Nephron progenitor cell (in vitro differentiated cells): ENCODE results near the gene WRNIP1.
A peak's percentile ranks its signal among the peaks of the same experiment; 100 is the strongest.

Source experiments
- DNase-seq: peaks from one replicate; pipeline ENCODE4 v3.0.0; 2021
- H3K27ac Mint-ChIP-seq: 2 replicates; pipeline ENCODE4 v1.8.0; 2021; ENCODE audit warnings: mild to moderate bottlenecking, moderate library complexity, mixed read lengths
- H3K27me3 Mint-ChIP-seq: 2 replicates; pipeline ENCODE4 v1.8.0; 2021; ENCODE audit warnings: mild to moderate bottlenecking, low read depth, mixed read lengths; ENCODE audit not compliant: poor library complexity
- H3K36me3 Mint-ChIP-seq: 2 replicates; pipeline ENCODE4 v1.8.0; 2021; ENCODE audit warnings: low read depth, mixed read lengths
- H3K4me1 Mint-ChIP-seq: 2 replicates; pipeline ENCODE4 v1.8.0; 2021; ENCODE audit warnings: mixed read lengths
- H3K4me3 Mint-ChIP-seq: 2 replicates; pipeline ENCODE4 v1.8.0; 2021; ENCODE audit warnings: mild to moderate bottlenecking, moderate library complexity, mixed read lengths
- H3K9me3 Mint-ChIP-seq: 2 replicates; pipeline ENCODE4 v1.8.0; 2021; ENCODE audit warnings: mild to moderate bottlenecking, moderate library complexity, mixed read lengths
- TF ChIP-seq, protein P1 (sequence below): fragments of 200-600 bp; sonication (generic); IDR thresholded peaks from 2 replicates; pipeline ENCODE4 v1.5.0; 2021; ENCODE audit warnings: antibody characterized with exemption

WRNIP1 gene

DNA sequence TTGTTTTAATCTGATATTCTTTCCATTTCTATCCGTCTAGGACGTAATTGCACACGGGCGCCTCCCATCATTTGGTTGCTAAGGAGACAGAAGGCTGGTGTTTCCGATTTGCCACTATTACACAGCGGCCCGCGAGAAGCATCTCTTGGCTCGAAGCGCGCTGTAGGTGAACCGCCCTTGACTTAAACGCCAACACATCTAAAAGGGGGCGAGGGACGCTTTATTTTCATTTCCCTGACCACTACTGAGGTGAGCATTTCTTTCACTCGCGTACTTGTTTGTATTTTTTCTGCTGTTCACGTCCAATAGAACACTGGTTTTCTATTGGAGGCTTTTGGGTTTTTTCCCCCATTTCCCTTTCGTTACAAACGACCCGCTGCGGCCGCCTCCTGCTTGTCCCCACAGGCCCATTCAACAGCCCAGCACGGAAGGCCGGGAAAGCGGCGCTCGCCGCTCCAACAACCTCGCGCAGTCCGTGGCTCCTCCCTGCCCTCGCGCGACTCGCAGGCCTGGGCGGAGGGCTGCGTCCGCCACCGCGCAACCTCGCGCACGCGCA is 505 bp upstream of the WRNIP1 start:
- Mint-ChIP-seq H3K9me3 (peaks cover 9% of the 10 kb centered on the region), H3K36me3 (peaks cover 7% of the 10 kb centered on the region), H3K27me3 (no peaks in the 10 kb centered on the region), H3K4me1 (peaks cover 40% of the 10 kb centered on the region), H3K27ac (peak overlapping the region; percentile 99), H3K4me3 (peak overlapping the region; percentile 85)
- no peak for DNase-seq
- TF ChIP-seq, protein P1, sequence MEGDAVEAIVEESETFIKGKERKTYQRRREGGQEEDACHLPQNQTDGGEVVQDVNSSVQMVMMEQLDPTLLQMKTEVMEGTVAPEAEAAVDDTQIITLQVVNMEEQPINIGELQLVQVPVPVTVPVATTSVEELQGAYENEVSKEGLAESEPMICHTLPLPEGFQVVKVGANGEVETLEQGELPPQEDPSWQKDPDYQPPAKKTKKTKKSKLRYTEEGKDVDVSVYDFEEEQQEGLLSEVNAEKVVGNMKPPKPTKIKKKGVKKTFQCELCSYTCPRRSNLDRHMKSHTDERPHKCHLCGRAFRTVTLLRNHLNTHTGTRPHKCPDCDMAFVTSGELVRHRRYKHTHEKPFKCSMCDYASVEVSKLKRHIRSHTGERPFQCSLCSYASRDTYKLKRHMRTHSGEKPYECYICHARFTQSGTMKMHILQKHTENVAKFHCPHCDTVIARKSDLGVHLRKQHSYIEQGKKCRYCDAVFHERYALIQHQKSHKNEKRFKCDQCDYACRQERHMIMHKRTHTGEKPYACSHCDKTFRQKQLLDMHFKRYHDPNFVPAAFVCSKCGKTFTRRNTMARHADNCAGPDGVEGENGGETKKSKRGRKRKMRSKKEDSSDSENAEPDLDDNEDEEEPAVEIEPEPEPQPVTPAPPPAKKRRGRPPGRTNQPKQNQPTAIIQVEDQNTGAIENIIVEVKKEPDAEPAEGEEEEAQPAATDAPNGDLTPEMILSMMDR = no peak

GRCh38 chr6:2765896-2766766 is 938 bp downstream of the WRNIP1 start:
- H3K27me3 Mint-ChIP-seq = no peaks in the 10 kb centered on the region
- H3K36me3 Mint-ChIP-seq = peaks cover 20% of the 10 kb centered on the region
- H3K4me1 Mint-ChIP-seq = peaks cover 53% of the 10 kb centered on the region
- peaks cover 9% of the 10 kb centered on the region for H3K9me3 Mint-ChIP-seq
- peak overlapping the region; percentile 61 for H3K27ac Mint-ChIP-seq
- peak overlapping the region; percentile 82 for H3K4me3 Mint-ChIP-seq
- DNase-seq = peak; percentile 71
- TF ChIP-seq, protein P1 = no peak

DNA sequence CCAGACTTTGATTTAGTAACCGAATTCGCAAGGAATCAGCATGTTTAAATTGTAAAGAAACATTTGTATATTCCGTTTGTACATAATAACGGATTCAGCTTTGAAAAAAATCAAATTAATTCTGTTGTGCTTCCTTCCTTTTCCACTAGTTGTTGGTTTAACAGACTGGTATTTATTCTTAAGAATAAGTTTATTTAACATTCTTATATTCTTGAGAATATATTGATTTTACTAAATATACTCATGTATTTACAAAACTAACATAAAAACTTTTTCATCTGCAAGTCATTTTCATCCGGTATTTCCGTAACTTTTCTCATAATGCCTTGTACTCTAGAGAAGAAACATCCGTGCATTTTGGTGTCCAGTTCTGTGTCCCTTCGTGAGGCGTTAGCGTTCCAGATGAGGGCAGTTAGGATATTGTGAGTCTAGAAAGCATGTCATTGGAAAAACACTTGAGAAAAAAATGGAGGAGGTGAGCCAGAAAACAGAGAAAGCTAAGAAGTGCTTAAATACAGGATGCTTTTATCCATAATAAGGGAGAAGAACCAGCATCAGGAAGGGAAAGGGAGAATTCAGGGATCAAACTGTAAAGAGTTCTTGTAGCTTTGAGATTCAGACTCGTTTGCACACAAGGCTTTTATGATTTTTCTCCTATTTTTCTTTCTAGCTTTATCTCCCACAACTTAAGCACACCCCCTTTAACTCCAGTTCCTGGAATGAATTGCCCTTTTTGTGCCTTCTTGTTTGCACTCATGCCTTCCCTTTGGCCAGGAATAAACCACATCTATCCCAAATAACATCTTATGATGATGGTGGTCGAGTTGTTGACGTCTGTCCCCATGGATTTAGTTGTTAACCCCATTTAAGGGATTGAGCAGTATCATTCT is 1.8 kb downstream of the WRNIP1 start:
- H3K27me3 Mint-ChIP-seq = no peaks in the 10 kb centered on the region
- TF ChIP-seq, protein P1 = no peak
- no peak overlapping the region for H3K27ac Mint-ChIP-seq
- peak overlapping the region; percentile 82 for H3K4me3 Mint-ChIP-seq
- peaks cover 55% of the 10 kb centered on the region for H3K4me1 Mint-ChIP-seq
- H3K9me3 Mint-ChIP-seq = peaks cover 9% of the 10 kb centered on the region
- no peak for DNase-seq
- H3K36me3 Mint-ChIP-seq = peaks cover 26% of the 10 kb centered on the region

- TF ChIP-seq, protein P1 = no peak
- peak overlapping the region; percentile 82 for H3K4me3 Mint-ChIP-seq
- peaks cover 30% of the 10 kb centered on the region for H3K36me3 Mint-ChIP-seq
- H3K27ac Mint-ChIP-seq = no peak overlapping the region
- DNase-seq = no peak
- H3K9me3 Mint-ChIP-seq = peaks cover 4% of the 10 kb centered on the region
- no peaks in the 10 kb centered on the region for H3K27me3 Mint-ChIP-seq
- peaks cover 55% of the 10 kb centered on the region for H3K4me1 Mint-ChIP-seq
These were observed 2.7 kb downstream of the WRNIP1 start for GRCh38 chr6:2767657-2768524.

GRCh38 chr6:2768696-2769095 is 3.5 kb downstream of the WRNIP1 start:
- DNase-seq = no peak
- Mint-ChIP-seq H3K9me3 (peaks cover 4% of the 10 kb centered on the region), H3K4me1 (peaks cover 55% of the 10 kb centered on the region), H3K4me3 (peak overlapping the region; percentile 82), H3K36me3 (peaks cover 38% of the 10 kb centered on the region), H3K27ac (no peak overlapping the region), H3K27me3 (no peaks in the 10 kb centered on the region)
- TF ChIP-seq, protein P1 = no peak
